Measurements from ENCODE around the gene MRPS27.

- TF ChIP-seq CTCF (IDR thresholded peaks at IDR 0.05) (no peak), POLR2A (IDR thresholded peaks at IDR 0.05) (no peak)
These were observed 147.3 kb downstream of the MRPS27 start for GRCh38 chr5:72172786-72173185.
